GM12878 (cell line): ENCODE measurements around the gene SUB1. TPM values are rescaled to one million over a fixed set of nuclear protein-coding genes. Genes with fewer than 3 reads are reported as not detected.
A peak's percentile ranks its signal among the peaks of the same experiment; 100 is the strongest.

Experiments
- CUX1 ChIP-seq: IDR thresholded peaks from 2 replicates; pipeline ENCODE4 v1.6.1; 2012; ENCODE audit warnings: improper control_type of control experiment, low read depth, low read length; ENCODE audit not compliant: insufficient replicate concordance
- E4F1 ChIP-seq: fragments of 450-650 bp; IDR thresholded peaks from 2 replicates; pipeline ENCODE4 v1.6.1; 2018; ENCODE audit warnings: borderline replicate concordance, mild to moderate bottlenecking; ENCODE audit not compliant: partially characterized antibody
- HDAC2 ChIP-seq: fragments of 200-600 bp; sonication (generic); IDR thresholded peaks from 2 replicates; pipeline ENCODE4 v1.6.1; 2017
- HDAC6 ChIP-seq: fragments of 200-600 bp; sonication (generic); IDR thresholded peaks from one replicate; pipeline ENCODE4 v1.8.0; 2017; ENCODE audit warnings: antibody characterized with exemption; ENCODE audit not compliant: unreplicated experiment
- IRF3 ChIP-seq: fragments of 450-650 bp; IDR thresholded peaks from 2 replicates; pipeline ENCODE4 v1.6.1; 2014; ENCODE audit warnings: mild to moderate bottlenecking
- KDM1A ChIP-seq: fragments of 200-600 bp; sonication (generic); IDR thresholded peaks from 2 replicates; pipeline ENCODE4 v1.6.1; 2016; ENCODE audit warnings: borderline replicate concordance
- LARP7 ChIP-seq: fragments of 450-650 bp; IDR thresholded peaks from 2 replicates; pipeline ENCODE4 v1.6.1; 2017; ENCODE audit warnings: mild to moderate bottlenecking
- MEF2A ChIP-seq: IDR thresholded peaks from 2 replicates; pipeline ENCODE4 v1.6.1; 2011; ENCODE audit warnings: low read depth, mild to moderate bottlenecking, low read length, moderate library complexity; ENCODE audit not compliant: insufficient read depth
- NKRF ChIP-seq: fragments of 450-650 bp; conservative IDR thresholded peaks from 2 replicates; pipeline ENCODE4 v1.6.1; 2017; ENCODE audit warnings: mild to moderate bottlenecking, moderate library complexity
- NR2C1 ChIP-seq: fragments of 450-650 bp; IDR thresholded peaks from 2 replicates; pipeline ENCODE4 v1.6.1; 2017; ENCODE audit warnings: antibody characterized with exemption, mild to moderate bottlenecking, moderate library complexity
- PAX5 ChIP-seq: IDR thresholded peaks from 2 replicates; pipeline ENCODE4 v1.6.1; 2011; ENCODE audit warnings: low read depth, low read length, borderline replicate concordance
- SKIL ChIP-seq: fragments of 450-650 bp; IDR thresholded peaks from 2 replicates; pipeline ENCODE4 v1.6.1; 2017; ENCODE audit warnings: mild to moderate bottlenecking, low read depth, inconsistent platforms; ENCODE audit not compliant: poor library complexity, severe bottlenecking
- SP1 ChIP-seq: IDR thresholded peaks from one replicate; pipeline ENCODE4 v1.6.1; 2011; ENCODE audit warnings: low read depth, low read length
- SUZ12 ChIP-seq: fragments of 200-600 bp; sonication (generic); IDR thresholded peaks from one replicate; pipeline ENCODE4 v1.6.1; 2018; ENCODE audit warnings: antibody characterized with exemption, mild to moderate bottlenecking; ENCODE audit not compliant: unreplicated experiment
- YBX1 ChIP-seq: fragments of 450-650 bp; IDR thresholded peaks from 2 replicates; pipeline ENCODE4 v1.6.1; 2016; ENCODE audit warnings: antibody characterized with exemption
- ZBED1 ChIP-seq: IDR thresholded peaks from 2 replicates; pipeline ENCODE4 v1.6.1; 2016; ENCODE audit warnings: borderline replicate concordance
- polyA plus RNA-seq, 11 experiments: library from polyadenylated mRNA; depleted of rRNA in 4 of 11; unstranded in 6 of 11; stranded (reverse) in 5 of 11; fragments of >200 nt; fragmentation: Nextera tagmentation in 4 of 11; fragmentation: Illumina TruSeq in 1 of 11; extraction: Ambion mirVana in 4 of 11; extraction: Trizol in 1 of 11; gene quantifications; 1 replicate in 1 of 11; 2 replicates in 10 of 11; pipeline versions ENCODE4 v1.2.1 to v1.2.3, GENCODE V29; 2011 to 2016; ENCODE audit warnings: inconsistent platforms in 2 of 11, missing spikeins in 2 of 11, low read depth in 1 of 11
- total RNA-seq, 4 experiments: library from RNA; depleted of rRNA in 3 of 4; stranded (reverse); fragments of >200 nt in 3 of 4; fragmentation: Illumina TruSeq in 1 of 4; extraction: Trizol in 1 of 4; gene quantifications; 2 replicates each; pipeline versions ENCODE4 v1.2.1 to v1.2.3, GENCODE V29; 2013 to 2021

The SUB1 gene
- total and polyA plus RNA-seq, 10 of the 15 experiments (the other 5 are each of a cell fraction or from before 2014, with no cell fraction given) = 468 to 2,785 (median 1,145) TPM

GRCh38 chr5:32539981-32540845 is 45.1 kb upstream of the SUB1 start (continued):
- TF ChIP-seq CUX1 (peak; percentile 37), PAX5 (no peak), SUZ12 (no peak), MEF2A (0 out of 2 replicates have a peak, but pooled peaks have one; percentile 43), NR2C1 (no peak), YBX1 (no peak), NKRF (no peak), E4F1 (no peak), HDAC6 (no peak), KDM1A (no peak), IRF3 (no peak), SP1 (no peak), SKIL (no peak), HDAC2 (no peak), LARP7 (no peak), ZBED1 (no peak)
